Karpas-422 (cell line): ENCODE measurements around the gene KYAT1. TPM values are rescaled to one million over a fixed set of nuclear protein-coding genes. Genes with fewer than 3 reads are reported as not detected.
"Not testable (repeated sequence)": the region's sequence is repeated elsewhere in the genome, so short reads cannot be mapped to it uniquely, and the experiment has no call there.

Source experiments
- DNase-seq: peaks from one replicate; pipeline ENCODE4 v3.0.0-alpha.2; 2015
- H2AFZ ChIP-seq: fragments of 200-600 bp; sonication (generic); 2 replicates; pipeline ENCODE4 v1.6.1; 2014; ENCODE audit warnings: antibody characterized with exemption, low read length, mixed read lengths
- H3K27ac ChIP-seq: fragments of 200-600 bp; sonication (generic); 2 replicates; pipeline ENCODE4 v1.5.1; 2014; ENCODE audit warnings: mild to moderate bottlenecking, low read length, moderate library complexity
- H3K27me3 ChIP-seq: fragments of 200-600 bp; sonication (generic); 2 replicates; pipeline ENCODE4 v1.6.1; 2014; ENCODE audit warnings: low read length, mixed read lengths
- H3K36me3 ChIP-seq: fragments of 200-600 bp; sonication (generic); 2 replicates; pipeline ENCODE4 v1.6.1; 2014; ENCODE audit warnings: low read length, mixed read lengths; ENCODE audit not compliant: insufficient read depth
- H3K4me1 ChIP-seq: fragments of 200-600 bp; sonication (generic); 2 replicates; pipeline ENCODE4 v1.6.1; 2014; ENCODE audit warnings: mild to moderate bottlenecking, low read length, mixed read lengths
- H3K4me2 ChIP-seq: fragments of 200-600 bp; sonication (generic); 2 replicates; pipeline ENCODE4 v1.6.1; 2014; ENCODE audit warnings: low read length, low read depth, mild to moderate bottlenecking; ENCODE audit not compliant: poor library complexity, severe bottlenecking
- H3K4me3 ChIP-seq: fragments of 200-600 bp; sonication (generic); 2 replicates; pipeline ENCODE4 v1.5.1; 2014; ENCODE audit warnings: mild to moderate bottlenecking, antibody characterized with exemption, low read length, mixed read lengths
- H3K79me2 ChIP-seq: fragments of 200-600 bp; sonication (generic); 2 replicates; pipeline ENCODE4 v1.6.1; 2014; ENCODE audit warnings: mild to moderate bottlenecking, low read length, mixed read lengths
- H3K9ac ChIP-seq: fragments of 200-600 bp; sonication (generic); 2 replicates; pipeline ENCODE4 v1.6.0; 2014; ENCODE audit warnings: low read length
- H3K9me2 ChIP-seq: fragments of 200-600 bp; sonication (generic), shearing (Covaris generic); replicated peaks from 2 replicates; pipeline ENCODE4 v1.6.0; 2014; ENCODE audit warnings: mild to moderate bottlenecking, low read length, moderate library complexity; ENCODE audit not compliant: insufficient read depth
- H3K9me3 ChIP-seq: fragments of 300-700, 200-600 bp; sonication (generic); 2 replicates; pipeline ENCODE4 v1.6.1; 2014; ENCODE audit warnings: low read length, mixed read lengths
- H4K20me1 ChIP-seq: fragments of 200-600 bp; sonication (generic); 2 replicates; pipeline ENCODE4 v1.6.1; 2014; ENCODE audit warnings: mild to moderate bottlenecking, antibody characterized with exemption, low read length, low read depth; ENCODE audit not compliant: insufficient read depth
- total RNA-seq: library from RNA; depleted of rRNA; stranded (reverse); fragments of >200 nt; shearing (Covaris generic); gene quantifications from 2 replicates; pipeline ENCODE4 v1.2.3, GENCODE V29; 2014; ENCODE audit warnings: low replicate concordance

KYAT1 gene
- total RNA-seq, 1 experiment from 2014 or later, result 26.8 TPM

DNA sequence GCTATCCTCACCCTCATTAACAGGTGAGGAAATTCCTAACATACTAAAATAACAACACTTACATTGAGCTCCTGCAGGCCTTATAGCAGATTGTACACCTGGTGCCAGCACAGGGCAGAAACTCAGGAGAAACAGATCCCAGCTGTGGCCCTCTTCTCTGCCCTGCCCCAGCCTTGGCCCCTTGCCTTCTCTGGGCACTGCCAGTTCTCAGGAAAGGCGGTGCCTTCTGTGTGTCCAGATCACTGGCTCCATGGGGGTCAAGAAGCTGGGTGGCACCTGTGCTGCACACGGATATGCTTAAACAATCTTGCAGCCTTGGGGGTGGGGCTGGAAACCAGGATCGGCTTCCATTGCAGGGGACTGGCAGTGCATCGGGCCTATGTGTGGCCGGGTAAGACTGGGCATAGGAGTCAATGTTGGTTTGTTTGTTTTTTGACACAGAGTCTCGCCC lies 19.3 kb downstream of the KYAT1 start:
- no peak overlapping the region for H3K4me2 ChIP-seq
- H3K27ac ChIP-seq, result no peak overlapping the region
- no peak for DNase-seq
- H3K9me2 ChIP-seq, result no peaks in the 10 kb centered on the region
- peaks cover 46% of the 10 kb centered on the region for H3K79me2 ChIP-seq
- H3K4me1 ChIP-seq, result peaks cover 13% of the 10 kb centered on the region
- no peak overlapping the region for H3K9ac ChIP-seq
- H2AFZ ChIP-seq, result no peak overlapping the region
- H3K4me3 ChIP-seq, result no peak overlapping the region
- H3K9me3 ChIP-seq, result no peaks in the 10 kb centered on the region
- H4K20me1 ChIP-seq, result no peaks in the 10 kb centered on the region
- no peaks in the 10 kb centered on the region for H3K27me3 ChIP-seq
- no peaks in the 10 kb centered on the region for H3K36me3 ChIP-seq

DNA sequence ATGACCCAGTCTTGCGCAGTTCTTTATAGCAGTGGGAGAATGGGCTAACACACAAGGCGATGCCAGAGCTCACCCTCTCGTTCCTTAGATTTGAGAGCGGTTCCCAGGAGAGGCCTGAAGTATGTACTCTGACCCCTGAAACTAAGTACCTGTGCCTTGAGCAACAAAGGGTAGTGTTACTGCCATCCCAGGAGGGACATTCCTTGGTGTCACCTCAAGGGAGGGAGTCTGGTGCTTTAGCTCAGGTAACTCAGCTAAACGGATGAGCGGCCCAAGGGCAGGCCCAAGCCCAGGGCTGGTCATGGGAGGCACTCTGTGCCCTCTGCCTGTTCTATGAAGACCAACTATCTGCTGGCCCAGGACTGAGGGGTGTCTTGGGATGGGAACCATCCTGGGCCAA lies 20.2 kb downstream of the KYAT1 start:
- no peak overlapping the region for H3K27ac ChIP-seq
- no peaks in the 10 kb centered on the region for H3K9me3 ChIP-seq
- no peak overlapping the region for H2AFZ ChIP-seq
- no peak overlapping the region for H3K4me2 ChIP-seq
- no peaks in the 10 kb centered on the region for H3K27me3 ChIP-seq
- peaks cover 46% of the 10 kb centered on the region for H3K79me2 ChIP-seq
- no peaks in the 10 kb centered on the region for H3K36me3 ChIP-seq
- H3K9me2 ChIP-seq, result no peaks in the 10 kb centered on the region
- DNase-seq, result no peak
- no peaks in the 10 kb centered on the region for H4K20me1 ChIP-seq
- no peak overlapping the region for H3K4me3 ChIP-seq
- H3K9ac ChIP-seq, result no peak overlapping the region
- H3K4me1 ChIP-seq, result peaks cover 13% of the 10 kb centered on the region

DNA sequence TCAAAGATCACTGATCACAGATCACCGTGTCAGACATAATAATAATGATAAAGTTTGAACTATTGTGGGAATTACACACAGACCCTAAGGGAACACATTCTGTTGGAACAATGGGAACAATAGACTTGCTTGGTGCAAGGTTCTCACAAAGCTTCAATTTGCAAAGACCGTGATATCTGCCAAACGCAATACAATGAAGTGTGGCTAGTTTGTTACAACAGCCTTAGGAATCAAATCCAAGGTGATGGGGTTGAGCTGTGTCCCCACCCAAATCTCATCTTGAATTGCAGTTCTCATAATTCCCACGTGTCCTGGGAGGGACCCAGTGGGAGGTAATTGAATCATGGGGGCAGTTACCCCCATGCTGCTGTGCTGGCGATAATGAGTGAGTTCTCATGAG lies 20.8 kb downstream of the KYAT1 start:
- H4K20me1 ChIP-seq, result no peaks in the 10 kb centered on the region
- H3K4me2 ChIP-seq, result no peak overlapping the region
- peaks cover 45% of the 10 kb centered on the region for H3K79me2 ChIP-seq
- H2AFZ ChIP-seq, result no peak overlapping the region
- H3K9me3 ChIP-seq, result no peaks in the 10 kb centered on the region
- no peak overlapping the region for H3K9ac ChIP-seq
- no peak overlapping the region for H3K27ac ChIP-seq
- H3K4me1 ChIP-seq, result peaks cover 13% of the 10 kb centered on the region
- H3K4me3 ChIP-seq, result no peak overlapping the region
- DNase-seq, result no peak
- no peaks in the 10 kb centered on the region for H3K9me2 ChIP-seq
- H3K27me3 ChIP-seq, result no peaks in the 10 kb centered on the region
- H3K36me3 ChIP-seq, result no peaks in the 10 kb centered on the region

DNA sequence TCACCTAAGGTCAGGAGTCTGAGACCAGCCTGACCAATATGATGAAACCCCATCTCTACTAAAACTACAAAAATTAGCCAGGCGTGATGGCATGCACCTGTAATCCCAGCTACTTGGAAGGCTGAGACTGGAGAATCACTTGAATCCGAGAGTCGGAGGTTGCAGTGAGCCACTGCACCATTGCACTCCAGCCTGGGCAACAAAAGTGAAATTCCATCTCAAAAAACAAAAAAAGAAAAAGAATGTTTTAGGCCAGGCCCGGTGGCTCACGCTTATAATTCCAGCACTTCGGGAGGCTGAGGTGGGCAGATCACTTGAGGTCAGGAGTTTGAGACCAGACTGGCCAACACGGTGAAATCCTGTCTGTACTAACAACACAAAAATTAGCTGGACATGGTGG lies 23.3 kb downstream of the KYAT1 start:
- not testable (repeated sequence) for DNase-seq, H3K27ac ChIP-seq, H4K20me1 ChIP-seq, H3K4me3 ChIP-seq, H3K4me1 ChIP-seq, H3K9me2 ChIP-seq, H2AFZ ChIP-seq, H3K36me3 ChIP-seq, H3K27me3 ChIP-seq, H3K9ac ChIP-seq, H3K4me2 ChIP-seq, H3K9me3 ChIP-seq
- H3K79me2 ChIP-seq, result peaks cover 49% of the 10 kb centered on the region

DNA sequence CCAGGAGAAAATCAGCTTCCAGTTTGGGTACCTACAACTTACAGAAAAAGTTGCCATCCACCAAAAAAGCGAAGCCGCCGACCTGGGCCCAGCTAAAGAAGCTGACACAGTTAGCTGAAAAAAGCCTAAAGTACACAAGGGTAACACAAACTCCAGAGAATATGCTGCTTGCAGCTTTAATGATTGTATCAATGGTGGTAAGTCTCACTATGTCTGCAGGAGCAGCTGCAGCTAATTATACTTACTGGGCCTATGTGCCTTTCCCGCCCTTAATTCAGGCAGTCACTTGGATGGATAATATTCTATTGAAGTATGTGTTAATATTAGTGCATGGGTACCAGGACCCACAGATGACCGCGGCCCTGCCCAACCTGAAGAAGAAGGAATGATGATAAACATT lies 27.3 kb downstream of the KYAT1 start:
- not testable (repeated sequence) for H3K9ac ChIP-seq, H3K4me1 ChIP-seq, H2AFZ ChIP-seq, H3K4me2 ChIP-seq, H4K20me1 ChIP-seq, H3K36me3 ChIP-seq, H3K27me3 ChIP-seq, H3K4me3 ChIP-seq, H3K9me3 ChIP-seq, H3K27ac ChIP-seq, H3K9me2 ChIP-seq, DNase-seq
- peaks cover 20% of the 10 kb centered on the region; the same call in 1 of the 2 replicates for H3K79me2 ChIP-seq

DNA sequence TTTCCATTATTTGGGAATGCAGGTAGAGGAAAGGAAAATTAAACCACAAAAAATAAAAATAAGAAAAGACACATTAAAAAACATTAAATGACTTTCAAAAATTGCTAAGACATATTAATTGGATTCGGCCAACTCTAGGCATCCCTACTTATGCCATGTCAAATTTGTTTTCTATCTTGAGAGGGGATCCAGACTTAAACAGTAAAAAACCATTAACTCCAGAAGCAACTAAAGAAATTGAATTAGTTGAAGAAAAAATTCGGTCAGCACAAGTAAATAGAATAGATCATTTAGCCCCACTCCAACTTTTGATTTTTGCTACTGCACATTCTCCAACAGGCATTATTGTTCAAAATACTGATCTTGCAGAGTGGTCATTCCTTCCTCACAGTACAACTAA lies 29.1 kb downstream of the KYAT1 start:
- not testable (repeated sequence) for H3K4me2 ChIP-seq, H4K20me1 ChIP-seq, H3K9me2 ChIP-seq, H3K9ac ChIP-seq, H3K4me3 ChIP-seq, H3K27ac ChIP-seq, DNase-seq, H3K27me3 ChIP-seq, H3K36me3 ChIP-seq, H3K4me1 ChIP-seq, H3K9me3 ChIP-seq, H2AFZ ChIP-seq
- peaks cover 16% of the 10 kb centered on the region; the same call in 1 of the 2 replicates for H3K79me2 ChIP-seq

DNA sequence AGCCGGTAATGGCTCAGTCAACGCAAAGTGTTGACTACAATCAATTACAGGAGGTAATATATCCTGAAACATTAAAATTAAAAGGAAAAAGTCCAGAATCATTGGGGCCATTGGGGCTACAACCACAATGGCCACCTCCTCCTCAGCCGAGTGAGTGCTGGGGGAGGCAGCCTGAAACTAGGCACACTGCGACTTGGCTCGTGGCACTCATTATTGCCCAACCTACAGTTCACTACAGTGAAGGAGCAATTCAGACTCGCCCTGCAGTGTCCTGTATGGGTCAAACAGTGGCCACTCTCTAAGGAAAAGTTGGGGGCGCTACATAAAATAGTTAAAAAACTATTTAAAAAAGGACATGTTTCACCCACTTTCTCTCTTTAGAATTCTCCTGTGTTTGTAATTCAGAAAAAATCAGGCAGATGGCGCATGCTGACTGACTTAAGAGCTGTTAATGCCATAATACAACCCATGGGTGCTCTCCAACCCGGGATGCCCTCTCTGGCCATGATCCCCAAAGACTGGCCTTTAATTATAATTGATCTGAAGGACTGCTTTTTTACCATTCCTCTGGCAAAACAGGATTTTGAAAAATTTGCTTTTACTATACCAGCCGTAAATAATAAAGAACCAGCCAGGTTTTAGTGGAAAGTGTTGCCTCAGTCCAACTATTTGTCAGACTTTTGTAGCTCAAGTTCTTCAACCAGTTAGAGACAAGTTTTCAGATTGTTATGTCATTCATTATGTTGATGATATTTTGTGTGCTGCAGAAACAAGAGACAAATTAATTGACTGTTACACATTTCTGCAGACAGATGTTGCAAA lies 29.8 kb downstream of the KYAT1 start:
- H3K9me3 ChIP-seq, result not testable (repeated sequence)

DNA sequence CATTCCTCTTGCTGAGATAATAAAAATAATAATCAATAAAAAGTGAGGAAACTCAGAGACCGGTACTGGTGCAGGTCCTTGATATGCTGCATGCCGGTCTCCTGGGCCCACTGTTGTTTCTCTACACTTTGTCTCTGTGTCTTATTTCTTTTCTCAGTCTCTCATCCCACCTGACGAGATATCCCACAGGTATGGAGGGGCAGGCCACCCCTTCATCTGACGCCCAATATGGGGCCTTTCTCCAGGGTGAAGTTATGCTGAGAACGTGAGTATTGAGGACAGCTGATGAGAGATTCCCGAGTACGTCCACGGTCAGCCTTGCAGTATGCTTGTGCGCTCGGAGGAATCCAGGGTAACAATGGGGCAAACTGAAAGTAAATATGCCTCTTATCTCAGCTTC lies 30.7 kb downstream of the KYAT1 start:
- not testable (repeated sequence) for H3K4me3 ChIP-seq, H3K9me2 ChIP-seq, H3K9me3 ChIP-seq, H3K4me2 ChIP-seq, H3K36me3 ChIP-seq, H3K27ac ChIP-seq, DNase-seq, H4K20me1 ChIP-seq, H2AFZ ChIP-seq, H3K4me1 ChIP-seq, H3K9ac ChIP-seq, H3K27me3 ChIP-seq
- peaks cover 27% of the 10 kb centered on the region for H3K79me2 ChIP-seq

More for the DNA sequence above, 29.8 kb downstream of the KYAT1 start:
- not testable (repeated sequence) for H3K4me2 ChIP-seq, H2AFZ ChIP-seq, H3K36me3 ChIP-seq, H3K4me1 ChIP-seq, H3K4me3 ChIP-seq, H3K27ac ChIP-seq, H3K9me2 ChIP-seq, H4K20me1 ChIP-seq, H3K27me3 ChIP-seq, H3K9ac ChIP-seq
- peak; percentile 83 for DNase-seq
- peaks cover 21% of the 10 kb centered on the region for H3K79me2 ChIP-seq
